B cell (primary cell): ENCODE results near the gene DHH. TPM values are rescaled to one million over a fixed set of nuclear protein-coding genes. Genes with fewer than 3 reads are reported as not detected.

ENCODE experiments used
- ATAC-seq: fragments of 200-7000 bp; cut with Tn5 transposase; one replicate; pipeline ENCODE4 v1.10.0; 2021; ENCODE audit warnings: low read depth, mild to moderate bottlenecking, moderate number of reproducible peaks, moderate library complexity
- CTCF ChIA-PET: fragments of 350-600 bp; sonication (Branson Sonifier 250); formaldehyde crosslinking; loops from one replicate; lab custom pipeline; 2021; ENCODE audit warnings: antibody characterized with exemption, inconsistent platforms; lab: Charles Lee
- POLR2A ChIA-PET: fragments of 350-600 bp; sonication (Branson Sonifier 250); formaldehyde crosslinking; loops from one replicate; lab custom pipeline; 2021; ENCODE audit warnings: antibody characterized with exemption; lab: Charles Lee
- DNase-seq: peaks from one replicate; pipeline ENCODE4 v3.0.0; 2013
- H2AFZ ChIP-seq: 2 replicates; pipeline ENCODE4 v1.6.1; 2012; ENCODE audit warnings: mild to moderate bottlenecking, low read depth, low read length; ENCODE audit not compliant: insufficient read depth, poor library complexity, severe bottlenecking
- H3K27ac ChIP-seq, 2 donors: 1 replicate in 1 of 2; 2 replicates in 1 of 2; pipeline ENCODE4 v1.5.1; 2012 to 2013; ENCODE audit warnings: low read length in 2 of 2, mild to moderate bottlenecking in 2 of 2, moderate library complexity in 1 of 2
- H3K27me3 ChIP-seq, 4 experiments: fragments of 200-600 bp in 1 of 4; sonication (generic) in 1 of 4; replicated peaks in 1 of 4; 1 replicate in 2 of 4; 2 replicates in 2 of 4; pipeline versions ENCODE4 v1.6.1 to v1.7.0; 2013 to 2016; ENCODE audit warnings: low read length in 3 of 4, mild to moderate bottlenecking in 2 of 4, mixed read lengths in 1 of 4, moderate library complexity in 1 of 4; ENCODE audit not compliant: insufficient read depth in 4 of 4, control insufficient read depth in 3 of 4; ENCODE audit errors: control extremely low read depth in 1 of 4
- H3K36me3 ChIP-seq, 2 experiments: replicated peaks in 1 of 2; 1 replicate in 1 of 2; 2 replicates in 1 of 2; pipeline versions ENCODE4 v1.6.1 to v1.7.1; 2013; ENCODE audit warnings: low read length in 1 of 2; ENCODE audit not compliant: insufficient read depth in 2 of 2, control insufficient read depth in 1 of 2; ENCODE audit errors: control extremely low read depth in 1 of 2, extremely low read depth in 1 of 2
- H3K4me1 ChIP-seq, 2 donors: fragments of 200-600 bp in 1 of 2; sonication (generic) in 1 of 2; 1 replicate in 1 of 2; 2 replicates in 1 of 2; pipeline versions ENCODE4 v1.5.1 to v1.6.1; 2013 to 2017; ENCODE audit warnings: low read length in 2 of 2; ENCODE audit not compliant: control insufficient read depth in 2 of 2, insufficient read depth in 2 of 2
- H3K4me2 ChIP-seq: replicated peaks from 2 replicates; pipeline ENCODE3; 2012; ENCODE audit warnings: mild to moderate bottlenecking, low read depth, low read length; ENCODE audit not compliant: poor library complexity, severe bottlenecking
- H3K4me3 ChIP-seq, 5 experiments: fragments of 200-600 bp in 1 of 5; sonication (generic) in 1 of 5; 1 replicate in 3 of 5; 2 replicates in 2 of 5; pipeline versions ENCODE4 v1.5.1 to v1.7.0; 2011 to 2016; ENCODE audit warnings: low read length in 4 of 5, mild to moderate bottlenecking in 4 of 5, low read depth in 2 of 5, control low read depth in 1 of 5, moderate library complexity in 1 of 5; ENCODE audit not compliant: insufficient read depth in 1 of 5; ENCODE audit errors: control extremely low read depth in 1 of 5, extremely low read depth in 1 of 5
- H3K79me2 ChIP-seq: fragments of 200-600 bp; sonication (generic); one replicate; pipeline ENCODE4 v1.6.0; 2016; ENCODE audit warnings: low read length; ENCODE audit not compliant: control insufficient read depth, insufficient read depth
- H3K9ac ChIP-seq: fragments of 200-600 bp; sonication (generic); 2 replicates; pipeline ENCODE4 v1.6.1; 2017; ENCODE audit warnings: mild to moderate bottlenecking, low read length, moderate library complexity
- H3K9me3 ChIP-seq, 3 donors: one replicate each; pipeline versions ENCODE4 v1.6.1 to v1.7.1; 2013; ENCODE audit warnings: low read length in 2 of 3; ENCODE audit not compliant: control insufficient read depth in 2 of 3, insufficient read depth in 1 of 3; ENCODE audit errors: control extremely low read depth in 1 of 3
- H4K20me1 ChIP-seq: 2 replicates; pipeline ENCODE4 v1.6.0; 2012; ENCODE audit warnings: mild to moderate bottlenecking, low read length; ENCODE audit not compliant: insufficient read depth, control insufficient read depth, poor library complexity, severe bottlenecking
- H3K27ac Mint-ChIP-seq: one replicate; pipeline ENCODE4 v1.8.0; 2021; ENCODE audit warnings: mixed read lengths
- H3K27me3 Mint-ChIP-seq: one replicate; pipeline ENCODE4 v1.8.0; 2021; ENCODE audit warnings: mixed read lengths
- H3K4me1 Mint-ChIP-seq: one replicate; pipeline ENCODE4 v1.8.0; 2021; ENCODE audit warnings: mixed read lengths
- H3K4me3 Mint-ChIP-seq: one replicate; pipeline ENCODE4 v1.8.0; 2021; ENCODE audit warnings: mixed read lengths
- H3K9me3 Mint-ChIP-seq: one replicate; pipeline ENCODE4 v1.8.0; 2022; ENCODE audit warnings: mixed read lengths; ENCODE audit not compliant: insufficient read depth
- EZH2 ChIP-seq: IDR thresholded peaks from 2 replicates; pipeline ENCODE4 v1.6.1; 2012; ENCODE audit warnings: borderline replicate concordance, low read depth, mild to moderate bottlenecking, moderate library complexity, low read length; ENCODE audit not compliant: insufficient read depth, poor library complexity, severe bottlenecking
- WGBS: methylation state at CpG from one replicate; pipeline ENCODE4 v1.1.5; 2013; ENCODE audit warnings: missing lambda C conversion rate; ENCODE audit not compliant: insufficient coverage; 5-methylcytosine and 5-hydroxymethylcytosine counted together
- intact Hi-C: fragments of 100-400 bp; cut with micrococcal nuclease; formaldehyde crosslinking; loops from one replicate; pipeline ENCODE4 v1.10.0; 2022
- polyA plus RNA-seq: library from polyadenylated mRNA; depleted of rRNA; stranded (reverse); fragments of >200 nt; gene quantifications from 2 replicates; pipeline ENCODE4 v1.2.3, GENCODE V29; 2012
- total RNA-seq, 2 donors: library from RNA; stranded (reverse); fragments of 120-200 nt in 1 of 2; gene quantifications; 1 replicate in 1 of 2; 2 replicates in 1 of 2; pipeline versions ENCODE4 v1.2.3 to v1.2.4, GENCODE V29; 2013 to 2022
- TF ChIP-seq, protein P1 (sequence below): fragments of 200-600 bp; IDR thresholded peaks from one replicate; pipeline ENCODE4 v1.8.0; 2022; ENCODE audit warnings: antibody characterized with exemption, mild to moderate bottlenecking

DHH gene
- total and polyA plus RNA-seq, 2 donors (not counting 1 experiment from before 2014, with no cell fraction given), result 0.07 to 0.81 TPM

DNA sequence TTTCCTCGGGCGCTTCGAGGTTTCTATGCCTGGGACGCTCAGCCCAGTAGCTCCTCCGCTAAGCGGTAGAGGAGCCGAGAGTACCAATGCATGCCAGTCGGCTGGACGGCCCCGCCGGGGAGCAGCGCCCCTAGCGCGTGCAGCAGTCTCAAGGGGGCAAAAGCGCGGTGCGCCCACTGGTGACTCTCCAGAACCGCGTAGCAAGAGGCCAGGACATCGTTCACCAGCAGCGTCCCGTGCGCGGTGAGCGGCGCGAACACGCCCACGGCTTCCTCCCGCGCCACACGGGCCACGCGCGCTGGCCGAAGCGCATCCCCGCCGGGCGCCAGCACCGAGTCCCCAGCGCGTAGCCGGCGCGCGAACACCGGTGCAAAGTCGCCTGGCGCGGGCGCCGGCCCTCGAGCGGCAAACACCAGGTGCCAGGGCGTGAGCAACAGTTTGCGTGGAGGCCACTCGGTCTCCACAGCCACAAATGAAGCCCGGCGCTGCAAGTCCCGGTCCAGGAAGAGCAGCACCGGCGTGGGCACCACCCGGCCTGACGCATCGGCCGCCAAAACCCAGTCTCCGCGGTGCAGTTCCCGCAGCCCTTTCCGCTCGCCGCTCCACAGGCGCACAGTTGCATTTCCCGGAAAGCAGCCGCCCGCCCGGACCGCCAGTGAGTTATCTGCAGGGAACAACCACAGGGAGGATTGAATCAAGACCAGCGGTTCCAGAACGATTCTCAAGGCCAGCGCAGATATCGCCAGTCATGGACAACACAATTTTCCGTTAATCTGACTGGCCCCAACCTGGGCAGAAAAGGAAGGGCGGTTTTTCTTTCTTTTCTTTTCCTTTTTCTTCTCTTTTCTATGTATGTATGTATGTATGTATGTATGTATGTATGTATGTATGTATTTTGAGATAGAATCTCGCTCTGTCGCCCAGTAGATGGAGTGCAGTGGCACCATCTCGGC lies 4.5 kb downstream of the DHH start:
- peak; percentile 75 for DNase-seq
- ATAC-seq, result peak; percentile 28
- ChIA-PET POLR2A (interaction anchor here (0.9 to 1.9 kb wide), 3 partner anchors 26 to 98 kb away, joined by 3 to 8 read pairs (median 4); partner anchors contain the start of gene TUBA1B), CTCF (interaction anchor here (0.6 to 11.5 kb wide), 11 partner anchors 10 to 145 kb away, joined by 3 to 199 read pairs (median 18); partner anchors contain the start of genes DHH, LMBR1L, RHEBL1 and TUBA1A)
- Histone ChIP-seq H3K27me3 (peaks cover 0 to 74% (median 49%) of the 10 kb centered on the region in 4 experiments), H3K27ac (no peak overlapping the region), H3K36me3 (no peaks in the 10 kb centered on the region), H3K4me3 (peak overlapping the region; percentile 3 to 47 (median 28)), H4K20me1 (peaks cover 15% of the 10 kb centered on the region), H3K79me2 (no peaks in the 10 kb centered on the region), H2AFZ (peak overlapping the region; percentile 66), H3K9ac (peak overlapping the region; percentile 59), H3K9me3 (peaks cover 0 to 27% (median 0%) of the 10 kb centered on the region in 3 donors), H3K4me2 (peak overlapping the region; percentile 90), H3K4me1 (peaks cover 62 to 64% of the 10 kb centered on the region in 2 donors)
- H3K27me3 Mint-ChIP-seq, result peaks cover 51% of the 10 kb centered on the region
- H3K27ac Mint-ChIP-seq, result peak overlapping the region; percentile 54
- peak overlapping the region; percentile 79 for H3K4me3 Mint-ChIP-seq
- H3K9me3 Mint-ChIP-seq, result no peaks in the 10 kb centered on the region
- intact Hi-C loops, result loop anchor here (10.0 kb wide), 1 partner anchor 255 kb away; the partner anchor contains the start of gene DNAJC22
- 1% methylated on average over 85 of the region's 88 CpGs for WGBS
- peak; percentile 82 for TF ChIP-seq EZH2
- TF ChIP-seq, protein P1, sequence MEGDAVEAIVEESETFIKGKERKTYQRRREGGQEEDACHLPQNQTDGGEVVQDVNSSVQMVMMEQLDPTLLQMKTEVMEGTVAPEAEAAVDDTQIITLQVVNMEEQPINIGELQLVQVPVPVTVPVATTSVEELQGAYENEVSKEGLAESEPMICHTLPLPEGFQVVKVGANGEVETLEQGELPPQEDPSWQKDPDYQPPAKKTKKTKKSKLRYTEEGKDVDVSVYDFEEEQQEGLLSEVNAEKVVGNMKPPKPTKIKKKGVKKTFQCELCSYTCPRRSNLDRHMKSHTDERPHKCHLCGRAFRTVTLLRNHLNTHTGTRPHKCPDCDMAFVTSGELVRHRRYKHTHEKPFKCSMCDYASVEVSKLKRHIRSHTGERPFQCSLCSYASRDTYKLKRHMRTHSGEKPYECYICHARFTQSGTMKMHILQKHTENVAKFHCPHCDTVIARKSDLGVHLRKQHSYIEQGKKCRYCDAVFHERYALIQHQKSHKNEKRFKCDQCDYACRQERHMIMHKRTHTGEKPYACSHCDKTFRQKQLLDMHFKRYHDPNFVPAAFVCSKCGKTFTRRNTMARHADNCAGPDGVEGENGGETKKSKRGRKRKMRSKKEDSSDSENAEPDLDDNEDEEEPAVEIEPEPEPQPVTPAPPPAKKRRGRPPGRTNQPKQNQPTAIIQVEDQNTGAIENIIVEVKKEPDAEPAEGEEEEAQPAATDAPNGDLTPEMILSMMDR, result peak; percentile 31
- peaks cover 53% of the 10 kb centered on the region for H3K4me1 Mint-ChIP-seq
